HepG2 (cell line): Measurements from ENCODE around the gene SLIT1. TPM values are rescaled to one million over a fixed set of nuclear protein-coding genes. Genes with fewer than 3 reads are reported as not detected.

Experiments used
- ATAC-seq: fragments of 200-7000 bp; cut with Tn5 transposase; 3 replicates; pipeline ENCODE4 v1.9.1; 2020; ENCODE audit warnings: mild to moderate bottlenecking, moderate library complexity
- BruUV-seq: library from RNA; stranded (reverse); fragments of 400-500 nt; replicated peaks from 2 replicates; lab custom pipeline; 2021; lab: Mats Ljungman, UMichigan
- CTCF ChIA-PET: fragments of 300-600 bp; formaldehyde crosslinking; extraction: SDS; loops from one replicate; lab custom pipeline; 2021; ENCODE audit warnings: low total read pairs, inconsistent platforms, low intra/inter-chr PET ratio; lab: Yijun Ruan, JAX
- POLR2A ChIA-PET: fragments of 350-600 bp; sonication (Branson Sonifier 250); formaldehyde crosslinking; loops from one replicate; lab custom pipeline; 2020; ENCODE audit warnings: antibody characterized with exemption, inconsistent platforms; lab: Yijun Ruan, JAX
- DNase-seq: peaks from one replicate; pipeline ENCODE4 v3.0.0-alpha.2; 2015; ENCODE audit warnings: low spot score
- FAIRE-seq: peaks from 3 replicates; lab custom pipeline; 2011; peaks lifted over from hg19 to GRCh38; lab: Jason Lieb, UNC
- H2AFZ ChIP-seq: one replicate; pipeline ENCODE4 v1.6.1; 2011; ENCODE audit warnings: low read length, inconsistent platforms
- H3K27ac ChIP-seq: fragments of 300-600 bp; 3 replicates; pipeline ENCODE4 v1.8.0; 2011; ENCODE audit warnings: mixed run types, mild to moderate bottlenecking, mixed read lengths, low read length, inconsistent platforms; ENCODE audit not compliant: insufficient read depth; ENCODE audit errors: extremely low read length
- H3K27me3 ChIP-seq, 2 experiments: fragments of 200-600 bp in 1 of 2; 2 replicates in 1 of 2; 3 replicates in 1 of 2; pipeline versions ENCODE4 v1.6.0 to v1.8.0; 2011; ENCODE audit warnings: low read length in 2 of 2, mild to moderate bottlenecking in 2 of 2, moderate library complexity in 2 of 2, inconsistent platforms in 1 of 2; ENCODE audit not compliant: insufficient read depth in 2 of 2, control insufficient read depth in 1 of 2
- H3K36me3 ChIP-seq, 2 experiments: fragments of 200-600 bp in 1 of 2; replicated peaks in 1 of 2; 2 replicates in 1 of 2; 3 replicates in 1 of 2; pipeline versions ENCODE4 v1.5.1 to v1.8.0; 2011; ENCODE audit warnings: low read length in 2 of 2, inconsistent platforms in 1 of 2; ENCODE audit not compliant: insufficient read depth in 2 of 2, control insufficient read depth in 1 of 2
- H3K4me1 ChIP-seq: 2 replicates; pipeline ENCODE4 v1.5.1; 2012; ENCODE audit warnings: low read length, inconsistent platforms; ENCODE audit not compliant: insufficient read depth
- H3K4me2 ChIP-seq: 2 replicates; pipeline ENCODE4 v1.6.0; 2011; ENCODE audit warnings: low read depth, low read length, inconsistent platforms
- H3K4me3 ChIP-seq, 3 experiments: fragments of 200-600 bp in 1 of 3; sonication (generic), shearing (Covaris generic) in 1 of 3; replicated peaks in 1 of 3; 2 replicates each; pipeline ENCODE4 v1.5.1; 2011 to 2016; ENCODE audit warnings: low read length in 3 of 3, inconsistent platforms in 2 of 3, low read depth in 2 of 3, mild to moderate bottlenecking in 2 of 3, control low read depth in 1 of 3, mixed read lengths in 1 of 3; ENCODE audit not compliant: insufficient read depth in 1 of 3
- H3K79me2 ChIP-seq: one replicate; pipeline ENCODE4 v1.6.1; 2011; ENCODE audit warnings: low read length, inconsistent platforms; ENCODE audit not compliant: insufficient read depth
- H3K9ac ChIP-seq: 2 replicates; pipeline ENCODE4 v1.6.0; 2011; ENCODE audit warnings: mild to moderate bottlenecking, low read depth, low read length, inconsistent platforms; ENCODE audit not compliant: insufficient read depth
- H3K9me3 ChIP-seq: 2 replicates; pipeline ENCODE4 v1.5.1; 2012; ENCODE audit warnings: mild to moderate bottlenecking, low read length
- H4K20me1 ChIP-seq: 2 replicates; pipeline ENCODE4 v1.6.0; 2011; ENCODE audit warnings: inconsistent platforms, mild to moderate bottlenecking, low read length, moderate library complexity; ENCODE audit not compliant: insufficient read depth
- ATRX ChIP-seq: sonication (generic); formaldehyde crosslinking; IDR thresholded peaks from 2 replicates; pipeline ENCODE4 v1.4.0; 2020; ENCODE audit warnings: missing genetic modification reagents, borderline replicate concordance
- CHD2 ChIP-seq: IDR thresholded peaks from 2 replicates; pipeline ENCODE4 v1.6.1; 2011; ENCODE audit warnings: low read depth, low read length, improper control_type of control experiment
- KDM2A ChIP-seq: sonication (generic); formaldehyde crosslinking; IDR thresholded peaks from 2 replicates; pipeline ENCODE4 v1.4.0; 2020; ENCODE audit warnings: low read depth, missing genetic modification reagents, borderline replicate concordance
- MAFG ChIP-seq: sonication (generic); formaldehyde crosslinking; IDR thresholded peaks from 2 replicates; pipeline ENCODE4 v1.5.1; 2020; ENCODE audit warnings: mild to moderate bottlenecking, missing genetic modification reagents
- MBNL3 ChIP-seq: fragments of 250-450 bp; sonication (Bioruptor Pico); conservative IDR thresholded peaks from 2 replicates; pipeline ENCODE4 v1.8.0; 2022; ENCODE audit warnings: mild to moderate bottlenecking, inconsistent platforms
- MNT ChIP-seq: fragments of 450-650 bp; IDR thresholded peaks from 2 replicates; pipeline ENCODE4 v1.6.1; 2016
- NFAT5 ChIP-seq: sonication (generic); formaldehyde crosslinking; IDR thresholded peaks from 2 replicates; pipeline ENCODE4 v1.4.0; 2020; ENCODE audit warnings: missing genetic modification reagents
- RELA ChIP-seq: sonication (generic); formaldehyde crosslinking; IDR thresholded peaks from 2 replicates; pipeline ENCODE4 v1.4.0; 2020; ENCODE audit warnings: missing genetic modification reagents
- TP53 ChIP-seq: sonication (generic); formaldehyde crosslinking; conservative IDR thresholded peaks from 2 replicates; pipeline ENCODE4 v1.4.0; 2020; ENCODE audit warnings: missing genetic modification reagents
- ZNF468 ChIP-seq: sonication (generic); formaldehyde crosslinking; IDR thresholded peaks from 2 replicates; pipeline ENCODE4 v1.8.0; 2022; ENCODE audit warnings: mild to moderate bottlenecking, moderate library complexity, missing genetic modification reagents
- ZNF589 ChIP-seq: sonication (generic); formaldehyde crosslinking; conservative IDR thresholded peaks from 2 replicates; pipeline ENCODE4 v1.8.0; 2022; ENCODE audit warnings: mild to moderate bottlenecking, moderate library complexity, missing genetic modification reagents
- ZNF598 ChIP-seq: sonication (generic); formaldehyde crosslinking; IDR thresholded peaks from 2 replicates; pipeline ENCODE4 v1.5.1; 2020; ENCODE audit warnings: mild to moderate bottlenecking, missing genetic modification reagents, borderline replicate concordance
- in situ Hi-C: cut with HindIII; loops from 2 replicates; pipeline ENCODE4 v1.10.0; 2017; ENCODE audit warnings: low pct_unique_long_range_greater_than_20kb; ENCODE audit not compliant: extremely low pct_ligation_motif_present
- intact Hi-C: fragments of 100-400 bp; cut with micrococcal nuclease; formaldehyde crosslinking; loops from one replicate; pipeline ENCODE4 v1.10.0; 2022; ENCODE audit not compliant: unreplicated experiment
- polyA plus RNA-seq, 8 experiments: library from polyadenylated mRNA; depleted of rRNA in 3 of 8; stranded (reverse) in 7 of 8; unstranded in 1 of 8; fragments of >200 nt; fragmentation: Illumina TruSeq in 4 of 8; extraction: Trizol in 4 of 8; gene quantifications; 2 replicates each; pipeline versions ENCODE4 v1.2.1 to v1.2.3, GENCODE V29; 2011 to 2016; ENCODE audit warnings: low read depth in 4 of 8, missing spikeins in 1 of 8, mixed read lengths in 1 of 8; ENCODE audit not compliant: insufficient read depth in 1 of 8
- total RNA-seq, 5 experiments: library from RNA; depleted of rRNA; stranded (reverse); fragments of >200 nt; fragmentation: Illumina TruSeq; extraction: Trizol; gene quantifications; 2 replicates each; pipeline ENCODE4 v1.2.3, GENCODE V29; 2016; ENCODE audit warnings: low read depth in 1 of 5
- TF ChIP-seq, protein P1 (sequence below): sonication (generic); formaldehyde crosslinking; IDR thresholded peaks from 2 replicates; pipeline ENCODE4 v1.4.0; 2020; ENCODE audit warnings: missing genetic modification reagents, mild to moderate bottlenecking, borderline replicate concordance

The SLIT1 gene
- total and polyA plus RNA-seq, 2 of the 13 experiments (the other 11 are each of a cell fraction or from before 2014, with no cell fraction given), result 0.09 to 0.33 TPM

DNA sequence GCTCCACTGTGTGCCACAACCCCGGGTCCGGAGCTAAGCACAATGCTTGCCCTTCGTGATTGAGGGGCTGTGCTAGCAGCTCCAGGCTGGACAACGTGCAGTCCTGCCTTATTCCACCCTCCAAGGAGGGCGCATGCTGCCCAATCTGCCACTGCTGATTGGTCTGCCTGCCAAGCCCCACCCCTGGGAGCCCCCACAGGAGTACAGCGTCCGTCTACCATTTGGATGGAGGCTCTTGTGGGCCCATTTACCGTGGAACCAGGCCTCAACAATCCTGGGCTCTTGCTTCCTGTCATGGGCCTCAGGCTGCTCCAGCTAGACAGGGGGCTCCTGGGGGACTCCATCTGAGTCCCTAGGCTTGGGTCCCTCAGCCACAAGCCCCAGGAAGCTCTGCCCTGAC lies 173.3 kb downstream of the SLIT1 start (continued):
- TF ChIP-seq, protein P1, sequence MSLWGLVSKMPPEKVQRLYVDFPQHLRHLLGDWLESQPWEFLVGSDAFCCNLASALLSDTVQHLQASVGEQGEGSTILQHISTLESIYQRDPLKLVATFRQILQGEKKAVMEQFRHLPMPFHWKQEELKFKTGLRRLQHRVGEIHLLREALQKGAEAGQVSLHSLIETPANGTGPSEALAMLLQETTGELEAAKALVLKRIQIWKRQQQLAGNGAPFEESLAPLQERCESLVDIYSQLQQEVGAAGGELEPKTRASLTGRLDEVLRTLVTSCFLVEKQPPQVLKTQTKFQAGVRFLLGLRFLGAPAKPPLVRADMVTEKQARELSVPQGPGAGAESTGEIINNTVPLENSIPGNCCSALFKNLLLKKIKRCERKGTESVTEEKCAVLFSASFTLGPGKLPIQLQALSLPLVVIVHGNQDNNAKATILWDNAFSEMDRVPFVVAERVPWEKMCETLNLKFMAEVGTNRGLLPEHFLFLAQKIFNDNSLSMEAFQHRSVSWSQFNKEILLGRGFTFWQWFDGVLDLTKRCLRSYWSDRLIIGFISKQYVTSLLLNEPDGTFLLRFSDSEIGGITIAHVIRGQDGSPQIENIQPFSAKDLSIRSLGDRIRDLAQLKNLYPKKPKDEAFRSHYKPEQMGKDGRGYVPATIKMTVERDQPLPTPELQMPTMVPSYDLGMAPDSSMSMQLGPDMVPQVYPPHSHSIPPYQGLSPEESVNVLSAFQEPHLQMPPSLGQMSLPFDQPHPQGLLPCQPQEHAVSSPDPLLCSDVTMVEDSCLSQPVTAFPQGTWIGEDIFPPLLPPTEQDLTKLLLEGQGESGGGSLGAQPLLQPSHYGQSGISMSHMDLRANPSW (CRISPR knock-in tag), result no peak
- TF ChIP-seq ZNF598 (CRISPR knock-in tag) (no peak), CHD2 (no peak), MAFG (CRISPR knock-in tag) (no peak), TP53 (CRISPR knock-in tag) (no peak), RELA (CRISPR knock-in tag) (no peak), ATRX (CRISPR knock-in tag) (no peak)

- DNase-seq, result no peak
- POLR2A ChIA-PET, result no interaction called here
- H3K4me1 ChIP-seq, result no peaks in the 10 kb centered on the region
- no peak overlapping the region for H2AFZ ChIP-seq
- no peak for ATAC-seq
- intact Hi-C loops (no loop called here), in situ Hi-C loops (no loop called here)
- no peaks in the 10 kb centered on the region for H3K36me3 ChIP-seq
- H3K4me2 ChIP-seq, result no peak overlapping the region
- no peak overlapping the region for H3K4me3 ChIP-seq
- peaks cover 2 to 18% of the 10 kb centered on the region in 2 experiments; a peak in 4 of 5 replicates for H3K27me3 ChIP-seq
- H3K79me2 ChIP-seq, result no peaks in the 10 kb centered on the region
- H3K9ac ChIP-seq, result no peak overlapping the region
- no peak overlapping the region for H3K27ac ChIP-seq
- no TSS peak for BruUV-seq
- FAIRE-seq, result no peak
- H4K20me1 ChIP-seq, result no peaks in the 10 kb centered on the region
- CTCF ChIA-PET, result no interaction called here
- H3K9me3 ChIP-seq, result peaks cover 12% of the 10 kb centered on the region
- TF ChIP-seq ZNF468 (CRISPR knock-in tag) (no peak), NFAT5 (no peak), MNT (no peak), MBNL3 (no peak), KDM2A (CRISPR knock-in tag) (no peak), ZNF589 (CRISPR knock-in tag) (no peak)
These were observed 174.4 kb downstream of the SLIT1 start for GRCh38 chr10:97011397-97011796.
